ENCODE results near the gene CCDC126. TPM values are rescaled to one million over a fixed set of nuclear protein-coding genes. Genes with fewer than 3 reads are reported as not detected.

Gene CCDC126
- total RNA-seq, 3 donors from 2014 or later, result 6.6 to 9.5 (median 6.6) TPM

Other genes with a start within 250 kb of the CCDC126 start
- under 1 TPM; 0.32 to 0.86 (median 0.43) TPM for gene IGF2BP3, start 126.9 kb upstream of the CCDC126 start, total RNA-seq
- gene TRA2A, start 65.4 kb upstream of the CCDC126 start, total RNA-seq, result 10 to 100 TPM; 73.3 to 82.8 (median 74.5) TPM
- gene FAM221A, start 82.8 kb downstream of the CCDC126 start, total RNA-seq, result 1 to 10 TPM; 3.9 to 5.6 (median 4.1) TPM
- gene STK31, start 112.8 kb downstream of the CCDC126 start, total RNA-seq, result under 1 TPM in 1 of 3 donors, not detected in 2; 0.19 TPM